Posterior cingulate gyrus (tissue), 11 donors: ENCODE results near the gene PRKCH.
A peak's percentile ranks its signal among the peaks of the same experiment; 100 is the strongest.
"Not testable (repeated sequence)": the region's sequence is repeated elsewhere in the genome, so short reads cannot be mapped to it uniquely, and the experiment has no call there.

Experiments
- DNase-seq, 10 donors: peaks; one replicate each; pipeline versions ENCODE4 v3.0.0 to v3.0.0-alpha.2; 2020 to 2021; ENCODE audit warnings: mixed read lengths in 3 of 10
- intact Hi-C: fragments of 100-400 bp; cut with DNase I; formaldehyde crosslinking; loops from one replicate; pipeline ENCODE4 v1.15.1; 2023

Gene PRKCH

GRCh38 chr14:61517911-61518384, 196.6 kb downstream of the PRKCH start:
- intact Hi-C loops: no loop called here
- no peak for DNase-seq

GRCh38 chr14:61518403-61518802, 197.0 kb downstream of the PRKCH start:
- intact Hi-C loops: no loop called here
- no peak for DNase-seq

- intact Hi-C loops: no loop called here
- DNase-seq: no peak
Measured at GRCh38 chr14:61519106-61519505, 197.7 kb downstream of the PRKCH start.

DNA sequence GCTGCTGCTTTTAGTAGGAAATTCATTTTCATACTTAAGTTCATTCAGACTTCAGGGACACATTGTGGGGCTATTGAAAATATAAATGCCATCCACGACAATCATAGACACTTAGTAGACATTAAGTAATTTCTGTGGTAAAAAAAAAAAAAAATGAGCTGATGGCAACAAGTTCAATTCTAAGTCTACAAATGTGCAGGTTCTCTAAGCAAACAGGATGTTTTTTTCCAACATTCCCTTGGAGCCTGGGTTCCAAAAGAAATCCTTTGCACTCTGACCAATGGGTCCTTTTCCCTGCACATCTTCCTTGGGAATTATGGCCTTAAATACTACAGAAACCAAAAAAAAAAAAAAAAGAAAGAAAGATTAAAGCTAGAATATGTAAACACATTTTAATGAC, 198.4 kb downstream of the PRKCH start:
- no peak for DNase-seq
- intact Hi-C loops: no loop called here

DNA sequence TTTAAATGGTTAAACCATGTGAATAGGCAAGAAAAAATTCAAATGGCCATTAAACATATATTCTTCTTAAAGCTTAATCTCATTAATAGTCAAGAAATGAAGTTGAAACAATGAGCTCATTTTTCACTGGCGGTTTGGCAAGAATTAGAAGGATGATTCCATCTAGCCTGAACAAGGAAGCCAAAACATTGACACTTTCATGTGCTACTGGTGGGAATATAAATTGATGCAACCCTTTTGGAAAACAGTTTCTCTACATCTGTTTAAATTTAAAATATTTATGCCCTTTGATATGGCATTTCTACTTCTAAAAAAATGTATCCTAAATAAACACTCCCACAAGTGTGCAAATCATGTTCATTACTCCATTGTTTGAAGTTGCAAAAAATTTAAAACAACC, 199.2 kb downstream of the PRKCH start:
- DNase-seq: no peak
- intact Hi-C loops: no loop called here

- intact Hi-C loops: no loop called here
Measured at GRCh38 chr14:61521773-61522172, 200.4 kb downstream of the PRKCH start.

DNA sequence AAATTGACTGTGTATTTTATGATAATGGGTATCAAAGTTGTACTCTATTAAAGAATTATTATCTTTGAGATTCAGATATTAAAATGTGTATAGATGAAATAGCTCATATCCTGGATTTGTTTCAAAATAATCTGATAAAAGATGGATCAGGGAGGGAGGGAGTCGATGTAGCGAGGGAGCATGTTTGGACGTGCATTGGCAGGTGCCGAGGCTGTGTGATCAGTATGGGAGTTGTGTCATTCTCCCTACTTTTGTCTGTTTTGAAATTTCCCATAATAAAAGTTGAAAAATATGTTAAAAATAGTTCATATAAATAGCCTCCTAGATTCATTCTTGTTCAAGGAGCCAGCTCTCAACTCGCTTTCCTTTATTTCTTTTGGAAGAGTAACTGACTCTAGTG, 202.4 kb downstream of the PRKCH start:
- intact Hi-C loops: loop anchor here (2.0 kb wide), 1 partner anchor 47 kb away; no protein-coding TSS in a partner anchor
- DNase-seq: no peak

More at GRCh38 chr14:61521773-61522172, 200.4 kb downstream of the PRKCH start:
- no peak for DNase-seq

DNA sequence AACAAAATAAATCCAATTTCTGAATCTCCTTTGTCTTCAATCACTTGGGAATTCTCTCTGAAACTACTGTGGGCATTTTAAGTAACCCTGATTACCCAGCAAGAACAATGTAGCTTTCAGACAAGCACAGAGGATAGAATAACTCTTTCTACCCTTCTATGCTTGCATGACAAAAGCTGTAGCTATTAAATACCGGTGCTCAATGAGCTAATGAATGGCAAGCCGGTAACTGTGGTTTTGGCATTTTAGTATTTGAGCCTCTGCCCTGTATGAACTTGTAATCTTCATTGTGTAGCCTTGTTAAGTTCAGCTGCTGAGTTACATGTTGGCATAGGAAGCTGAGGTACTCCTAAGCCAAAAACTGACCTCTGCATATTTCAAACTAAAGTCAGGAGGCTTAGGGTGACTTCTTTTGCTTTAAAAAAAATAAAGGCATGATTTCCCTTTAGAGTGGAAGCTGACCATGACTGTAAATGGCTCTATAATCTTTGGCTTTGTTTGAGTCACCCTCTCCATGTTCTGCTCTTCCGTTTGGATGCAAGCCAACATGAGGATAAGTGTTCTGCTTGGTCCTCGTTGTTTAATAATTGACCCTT, 202.9 kb downstream of the PRKCH start:
- no peak for DNase-seq
- intact Hi-C loops: loop anchor here (2.0 kb wide), 1 partner anchor 48 kb away; no protein-coding TSS in a partner anchor

- intact Hi-C loops: loop anchor here (2.0 kb wide), 1 partner anchor 48 kb away; no protein-coding TSS in a partner anchor
- DNase-seq: no peak
Measured at GRCh38 chr14:61524936-61525292, 203.5 kb downstream of the PRKCH start.

GRCh38 chr14:61525293-61526011, 204.1 kb downstream of the PRKCH start:
- peak in 4 of 10 donors; percentile 33 to 91 (median 53) for DNase-seq
- intact Hi-C loops: loop anchor here (2.0 kb wide), 1 partner anchor 49 kb away; no protein-coding TSS in a partner anchor

DNA sequence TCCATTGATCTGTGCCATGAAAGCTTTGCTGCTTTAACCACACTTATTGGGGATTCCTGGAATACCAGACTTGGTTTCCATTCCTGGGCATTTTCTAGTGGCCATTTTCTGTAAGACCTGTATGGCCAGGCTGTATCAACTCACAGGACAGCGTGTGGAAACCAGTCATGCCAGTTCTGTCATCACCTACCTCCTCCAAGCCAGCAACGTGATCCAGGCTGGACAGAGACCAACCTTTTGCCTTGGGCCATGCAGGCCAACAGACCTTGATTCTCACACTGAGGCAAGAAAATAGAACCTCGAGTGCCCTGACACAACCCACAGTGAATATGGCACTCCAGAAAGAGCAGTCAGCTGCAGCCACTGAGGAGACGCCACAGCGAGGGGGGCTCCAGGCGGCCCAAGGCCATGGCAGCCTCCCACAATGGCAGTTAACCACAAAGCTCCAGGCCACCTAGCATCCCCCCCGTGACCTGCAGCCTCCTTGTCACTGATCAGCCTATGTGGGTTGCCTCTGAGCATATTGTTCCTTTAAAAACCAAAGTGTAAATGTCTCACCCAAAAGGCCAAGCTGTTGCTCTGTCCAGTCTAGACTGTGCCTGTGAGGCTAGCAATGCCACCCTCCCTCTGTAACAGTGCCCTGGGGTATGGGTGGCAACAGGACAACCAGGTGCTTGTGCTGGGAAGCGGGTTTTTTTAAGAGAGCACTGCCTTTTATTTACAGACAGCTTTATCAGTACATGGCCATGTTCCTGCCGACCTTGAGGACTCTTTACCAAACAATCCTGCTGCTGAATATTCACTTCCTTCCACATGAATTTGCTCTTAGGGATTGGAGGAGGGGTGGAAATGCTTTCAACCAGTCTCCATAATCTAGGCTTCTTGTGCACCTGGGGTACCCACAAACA, 205.3 kb downstream of the PRKCH start:
- no peak for DNase-seq
- intact Hi-C loops: no loop called here

- intact Hi-C loops: no loop called here
- no peak for DNase-seq
Measured at GRCh38 chr14:61527325-61528100, 206.1 kb downstream of the PRKCH start.

- no peak for DNase-seq
- intact Hi-C loops: no loop called here
Measured at GRCh38 chr14:61528591-61529021, 207.2 kb downstream of the PRKCH start.

- intact Hi-C loops, DNase-seq: not testable (repeated sequence)
Measured at GRCh38 chr14:61529360-61529759, 208.0 kb downstream of the PRKCH start.

DNA sequence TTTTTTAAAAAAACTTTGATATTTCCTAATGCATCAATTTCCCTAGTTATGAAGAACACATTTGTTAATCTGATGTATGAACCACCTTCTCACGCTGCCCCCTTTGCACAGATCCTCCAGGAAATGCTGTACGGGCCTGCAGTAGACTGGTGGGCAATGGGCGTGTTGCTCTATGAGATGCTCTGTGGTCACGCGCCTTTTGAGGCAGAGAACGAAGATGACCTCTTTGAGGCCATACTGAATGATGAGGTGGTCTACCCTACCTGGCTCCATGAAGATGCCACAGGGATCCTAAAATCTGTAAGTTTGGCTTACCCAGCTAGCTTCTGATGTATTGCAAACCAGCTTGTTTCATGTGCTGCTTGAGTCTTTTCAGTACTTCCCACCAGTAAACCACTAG, 208.9 kb downstream of the PRKCH start:
- intact Hi-C loops: no loop called here
- DNase-seq: no peak

- intact Hi-C loops: no loop called here
- DNase-seq: no peak
Measured at GRCh38 chr14:61530896-61531295, 209.5 kb downstream of the PRKCH start.

DNA sequence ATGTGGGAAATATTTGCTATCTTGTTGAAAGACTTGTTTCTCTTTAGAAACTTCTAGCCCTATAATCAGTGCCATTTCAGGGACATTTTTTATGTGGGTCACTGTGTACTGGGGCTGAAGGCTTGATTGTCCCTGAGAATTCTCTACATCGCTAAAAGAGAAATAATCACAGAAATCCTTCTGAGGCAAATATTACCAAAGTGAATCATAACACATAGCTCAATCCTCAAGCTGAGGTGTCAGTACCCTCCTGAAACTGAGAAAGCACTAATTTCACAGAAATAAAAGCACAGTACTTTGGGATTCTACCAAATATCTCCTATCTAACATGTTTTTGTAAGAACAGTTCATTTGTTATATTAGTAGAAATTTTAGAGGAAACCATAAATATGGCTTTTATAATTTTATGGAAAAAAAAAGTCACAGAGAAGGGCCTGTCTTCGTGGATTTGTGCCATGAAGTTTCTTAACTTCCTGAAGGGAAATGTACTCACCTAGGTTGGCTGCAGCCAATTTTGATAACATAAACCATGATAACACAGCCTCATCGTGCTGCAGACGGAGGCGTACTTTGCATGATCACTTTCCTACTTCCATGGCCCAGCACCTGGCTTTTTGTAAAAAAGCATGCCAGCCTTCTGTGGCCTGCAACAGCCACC, 210.2 kb downstream of the PRKCH start:
- DNase-seq: no peak
- intact Hi-C loops: no loop called here

DNA sequence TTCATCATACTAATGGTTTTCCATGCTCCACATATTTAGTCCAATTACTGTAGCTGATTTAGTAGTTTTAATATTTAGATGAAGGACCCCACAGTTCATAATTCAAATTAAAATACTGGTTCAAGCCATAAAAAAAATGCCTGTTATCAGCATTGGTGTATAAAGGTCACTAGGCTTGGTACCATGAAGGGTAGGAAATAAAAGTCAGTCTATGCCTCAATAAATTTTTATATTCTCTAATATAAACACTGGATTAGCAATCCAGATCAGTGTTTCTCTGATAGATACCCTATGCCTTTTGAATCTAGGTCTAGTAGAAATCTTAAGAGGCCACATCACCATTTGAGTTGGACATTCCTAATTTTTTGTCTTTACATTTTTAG, 210.7 kb downstream of the PRKCH start:
- intact Hi-C loops: no loop called here
- DNase-seq: no peak

- peak in 2 of 10 donors; percentile 23 to 78 for DNase-seq
- intact Hi-C loops: no loop called here
Measured at GRCh38 chr14:61532763-61533162, 211.4 kb downstream of the PRKCH start.
